PC-3 (cell line): ENCODE measurements around the gene SPNS1. TPM values are rescaled to one million over a fixed set of nuclear protein-coding genes. Genes with fewer than 3 reads are reported as not detected.

ENCODE experiments used
- ATAC-seq: fragments of 200-7000 bp; cut with Tn5 transposase; 2 replicates; pipeline ENCODE4 v1.9.1; 2020; ENCODE audit warnings: mild to moderate bottlenecking, moderate library complexity
- BruUV-seq: library from RNA; stranded (reverse); fragments of 400-500 nt; replicated peaks from 2 replicates; lab custom pipeline; 2021; lab: Mats Ljungman, UMichigan
- CTCF ChIA-PET: fragments of 300-600 bp; sonication (Branson Sonifier 250); formaldehyde crosslinking; loops from one replicate; lab custom pipeline; 2022; ENCODE audit warnings: antibody characterized with exemption; lab: Charles Lee
- POLR2A ChIA-PET: fragments of 300-600 bp; sonication (Branson Sonifier 250); formaldehyde crosslinking; loops from one replicate; lab custom pipeline; 2022; ENCODE audit warnings: antibody characterized with exemption; ENCODE audit not compliant: unreplicated experiment; lab: Charles Lee
- DNase-seq: peaks from one replicate; pipeline ENCODE4 v3.0.0-alpha.2; 2015
- H2AFZ ChIP-seq: fragments of 300-600 bp; sonication (generic); 2 replicates; pipeline ENCODE4 v1.6.0; 2016; ENCODE audit warnings: antibody characterized with exemption, low read length
- H3F3A ChIP-seq: fragments of 300-600 bp; sonication (generic); one replicate; pipeline ENCODE4 v1.6.0; 2017; ENCODE audit warnings: antibody characterized with exemption, low read length, control low read depth, mild to moderate bottlenecking; ENCODE audit not compliant: unreplicated experiment
- H3K27ac ChIP-seq: fragments of 300-600 bp; sonication (generic); 2 replicates; pipeline ENCODE4 v1.5.1; 2016; ENCODE audit warnings: mild to moderate bottlenecking, low read length
- H3K27me3 ChIP-seq: fragments of 300-600 bp; sonication (generic); 2 replicates; pipeline ENCODE4 v1.6.1; 2016; ENCODE audit warnings: low read length, mixed read lengths
- H3K36me3 ChIP-seq: fragments of 300-600 bp; sonication (generic); 2 replicates; pipeline ENCODE4 v1.6.1; 2016; ENCODE audit warnings: low read depth, mixed run types, low read length, mixed read lengths
- H3K4me1 ChIP-seq: fragments of 300-600 bp; sonication (generic); 2 replicates; pipeline ENCODE4 v1.5.1; 2016; ENCODE audit warnings: low read length; ENCODE audit not compliant: insufficient read depth
- H3K4me2 ChIP-seq: fragments of 300-600 bp; sonication (generic); 2 replicates; pipeline ENCODE4 v1.6.0; 2016; ENCODE audit warnings: low read length
- H3K4me3 ChIP-seq: fragments of 300-600 bp; sonication (generic); 2 replicates; pipeline ENCODE4 v1.5.1; 2016; ENCODE audit warnings: mild to moderate bottlenecking, low read length, mixed read lengths
- H3K79me2 ChIP-seq: fragments of 300-600 bp; sonication (generic); 2 replicates; pipeline ENCODE4 v1.6.1; 2017; ENCODE audit warnings: low read length, mixed read lengths
- H3K9ac ChIP-seq: fragments of 300-600 bp; sonication (generic); 2 replicates; pipeline ENCODE4 v1.6.0; 2016; ENCODE audit warnings: mild to moderate bottlenecking, low read length
- H3K9me2 ChIP-seq: fragments of 300-600 bp; sonication (generic); replicated peaks from 2 replicates; pipeline ENCODE4 v1.6.1; 2016; ENCODE audit warnings: mixed run types, low read length, mixed read lengths
- H3K9me3 ChIP-seq: fragments of 300-600 bp; sonication (generic); 2 replicates; pipeline ENCODE4 v1.6.1; 2016; ENCODE audit warnings: low read length, mixed read lengths
- H4K20me1 ChIP-seq: fragments of 300-600 bp; sonication (generic); 2 replicates; pipeline ENCODE4 v1.6.1; 2016; ENCODE audit warnings: low read length, mixed read lengths
- EZH2 ChIP-seq: fragments of 300-600 bp; sonication (generic); IDR thresholded peaks from one replicate; pipeline ENCODE4 v1.6.1; 2017; ENCODE audit warnings: antibody characterized with exemption, mild to moderate bottlenecking, low read length; ENCODE audit not compliant: unreplicated experiment
- EZH2phosphoT487 ChIP-seq: fragments of 300-600 bp; sonication (generic); IDR thresholded peaks from 2 replicates; pipeline ENCODE4 v1.6.1; 2018; ENCODE audit warnings: mild to moderate bottlenecking, antibody characterized with exemption, low read length, borderline replicate concordance
- intact Hi-C: fragments of 100-400 bp; cut with micrococcal nuclease; formaldehyde crosslinking; loops from 2 replicates; pipeline ENCODE4 v1.9.0; 2023
- total RNA-seq: library from RNA; depleted of rRNA; stranded (reverse); fragments of >200 nt; gene quantifications from 2 replicates; pipeline ENCODE4 v1.2.3, GENCODE V29; 2014
- TF ChIP-seq, protein P1 (sequence below): fragments of 300-600 bp; sonication (generic); conservative IDR thresholded peaks from 2 replicates; pipeline ENCODE4 v1.5.1; 2017; ENCODE audit warnings: antibody characterized with exemption, low read depth, mild to moderate bottlenecking, low read length

SPNS1 gene
- total RNA-seq, 1 experiment from 2014 or later, result 44.8 TPM

DNA sequence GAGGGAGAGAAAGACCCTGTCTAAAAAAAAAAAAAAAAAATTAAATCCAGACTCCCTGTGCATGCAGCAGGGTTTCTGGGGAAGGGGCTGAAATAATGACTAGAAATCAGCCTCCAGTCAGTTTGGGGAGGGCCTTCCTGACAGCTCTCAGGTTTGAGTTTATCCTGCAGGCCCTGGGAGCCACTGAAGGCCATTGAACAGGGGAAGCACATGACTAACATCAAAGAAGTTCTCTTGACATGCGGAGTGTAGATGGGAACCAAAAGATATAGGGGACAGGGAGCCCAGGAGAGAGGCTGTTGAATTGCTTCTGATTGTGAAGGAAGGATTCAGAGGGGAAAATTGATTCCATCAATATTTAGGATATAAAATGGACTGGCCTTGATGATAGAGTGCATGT is 46.8 kb upstream of the SPNS1 start:
- BruUV-seq, result no TSS peak
- H3K27ac ChIP-seq, result no peak overlapping the region
- H3F3A ChIP-seq, result no peaks in the 10 kb centered on the region
- DNase-seq (no peak), ATAC-seq (no peak)
- H3K9ac ChIP-seq, result no peak overlapping the region
- peaks cover 14% of the 10 kb centered on the region; the same call in 1 of the 2 replicates for H3K79me2 ChIP-seq
- H3K36me3 ChIP-seq, result no peaks in the 10 kb centered on the region
- intact Hi-C loops, result no loop called here
- no peak overlapping the region for H2AFZ ChIP-seq
- H3K4me2 ChIP-seq, result no peak overlapping the region
- no peaks in the 10 kb centered on the region for H3K9me2 ChIP-seq
- H3K4me1 ChIP-seq, result peaks cover 10% of the 10 kb centered on the region; the same call in 1 of the 2 replicates
- H3K4me3 ChIP-seq, result no peak overlapping the region
- TF ChIP-seq EZH2phosphoT487 (no peak), EZH2 (no peak)
- TF ChIP-seq, protein P1, sequence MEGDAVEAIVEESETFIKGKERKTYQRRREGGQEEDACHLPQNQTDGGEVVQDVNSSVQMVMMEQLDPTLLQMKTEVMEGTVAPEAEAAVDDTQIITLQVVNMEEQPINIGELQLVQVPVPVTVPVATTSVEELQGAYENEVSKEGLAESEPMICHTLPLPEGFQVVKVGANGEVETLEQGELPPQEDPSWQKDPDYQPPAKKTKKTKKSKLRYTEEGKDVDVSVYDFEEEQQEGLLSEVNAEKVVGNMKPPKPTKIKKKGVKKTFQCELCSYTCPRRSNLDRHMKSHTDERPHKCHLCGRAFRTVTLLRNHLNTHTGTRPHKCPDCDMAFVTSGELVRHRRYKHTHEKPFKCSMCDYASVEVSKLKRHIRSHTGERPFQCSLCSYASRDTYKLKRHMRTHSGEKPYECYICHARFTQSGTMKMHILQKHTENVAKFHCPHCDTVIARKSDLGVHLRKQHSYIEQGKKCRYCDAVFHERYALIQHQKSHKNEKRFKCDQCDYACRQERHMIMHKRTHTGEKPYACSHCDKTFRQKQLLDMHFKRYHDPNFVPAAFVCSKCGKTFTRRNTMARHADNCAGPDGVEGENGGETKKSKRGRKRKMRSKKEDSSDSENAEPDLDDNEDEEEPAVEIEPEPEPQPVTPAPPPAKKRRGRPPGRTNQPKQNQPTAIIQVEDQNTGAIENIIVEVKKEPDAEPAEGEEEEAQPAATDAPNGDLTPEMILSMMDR, result no peak
- no peaks in the 10 kb centered on the region for H3K9me3 ChIP-seq
- CTCF ChIA-PET, result no interaction called here
- POLR2A ChIA-PET, result no interaction called here
- H3K27me3 ChIP-seq, result no peaks in the 10 kb centered on the region
- no peaks in the 10 kb centered on the region for H4K20me1 ChIP-seq

DNA sequence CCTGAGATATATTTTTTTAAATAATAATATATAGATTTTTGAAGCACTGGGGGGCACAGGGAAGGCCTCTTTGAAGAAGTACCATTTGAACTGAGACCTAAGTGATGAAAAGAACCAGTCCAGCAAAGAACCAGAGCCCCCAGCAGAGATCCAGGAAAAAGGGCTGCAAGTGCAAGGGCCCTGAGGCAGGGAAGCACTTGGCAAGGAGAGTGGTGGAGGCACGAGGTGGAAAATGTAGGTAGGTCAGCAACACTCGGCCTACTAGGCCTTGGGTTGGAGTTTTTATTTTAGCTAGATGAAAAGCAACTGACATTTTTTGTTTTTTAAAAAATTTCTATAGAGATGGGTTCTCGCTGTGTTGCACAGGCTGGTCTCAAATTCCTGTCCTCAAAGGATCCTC is 44.4 kb upstream of the SPNS1 start:
- H3K27ac ChIP-seq, result no peak overlapping the region
- H3K9me2 ChIP-seq, result no peaks in the 10 kb centered on the region
- TF ChIP-seq EZH2phosphoT487 (no peak), EZH2 (no peak)
- TF ChIP-seq, protein P1, result no peak
- no peaks in the 10 kb centered on the region for H3K79me2 ChIP-seq
- H3K4me2 ChIP-seq, result no peak overlapping the region
- DNase-seq (no peak), ATAC-seq (no peak)
- no peaks in the 10 kb centered on the region for H3F3A ChIP-seq
- H3K27me3 ChIP-seq, result no peaks in the 10 kb centered on the region
- intact Hi-C loops, result no loop called here
- BruUV-seq, result no TSS peak
- H3K4me1 ChIP-seq, result no peaks in the 10 kb centered on the region
- POLR2A ChIA-PET, result no interaction called here
- no peaks in the 10 kb centered on the region for H3K9me3 ChIP-seq
- no peak overlapping the region for H2AFZ ChIP-seq
- H3K4me3 ChIP-seq, result no peak overlapping the region
- H3K36me3 ChIP-seq, result no peaks in the 10 kb centered on the region
- CTCF ChIA-PET, result no interaction called here
- no peak overlapping the region for H3K9ac ChIP-seq
- H4K20me1 ChIP-seq, result no peaks in the 10 kb centered on the region

DNA sequence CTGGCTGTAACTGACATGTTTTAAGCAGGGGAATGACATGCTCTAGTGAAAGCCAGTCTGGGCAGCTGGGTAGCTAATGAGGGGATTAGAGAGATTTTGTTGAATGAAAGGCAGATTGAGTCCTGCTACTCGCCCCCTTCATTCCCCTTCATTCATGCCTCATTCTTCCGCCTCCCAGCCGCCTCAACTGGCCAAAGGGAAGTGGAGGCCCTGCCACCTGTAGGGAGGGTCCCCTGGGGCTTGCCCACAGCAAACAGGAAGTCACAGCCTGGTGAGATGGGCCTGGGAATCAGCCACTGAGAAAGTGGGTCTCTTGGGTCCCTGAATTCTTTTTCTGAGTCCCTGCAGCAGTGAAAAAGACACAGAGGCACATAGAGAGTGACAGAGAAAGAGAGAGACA is 43.9 kb upstream of the SPNS1 start:
- no peaks in the 10 kb centered on the region for H4K20me1 ChIP-seq
- CTCF ChIA-PET, result no interaction called here
- H3F3A ChIP-seq, result no peaks in the 10 kb centered on the region
- no peaks in the 10 kb centered on the region for H3K36me3 ChIP-seq
- no peak overlapping the region for H3K4me2 ChIP-seq
- no peak overlapping the region for H2AFZ ChIP-seq
- no TSS peak for BruUV-seq
- intact Hi-C loops, result no loop called here
- ATAC-seq (no peak), DNase-seq (no peak)
- H3K9me2 ChIP-seq, result no peaks in the 10 kb centered on the region
- H3K79me2 ChIP-seq, result no peaks in the 10 kb centered on the region
- H3K4me1 ChIP-seq, result no peaks in the 10 kb centered on the region
- no peak overlapping the region for H3K4me3 ChIP-seq
- TF ChIP-seq EZH2phosphoT487, result no peak
- H3K27ac ChIP-seq, result no peak overlapping the region
- no peak overlapping the region for H3K9ac ChIP-seq
- H3K27me3 ChIP-seq, result no peaks in the 10 kb centered on the region
- H3K9me3 ChIP-seq, result no peaks in the 10 kb centered on the region
- POLR2A ChIA-PET, result no interaction called here
